SHP77 (cell line): ENCODE measurements around the gene REG4.
"Not testable (repeated sequence)": the region's sequence is repeated elsewhere in the genome, so short reads cannot be mapped to it uniquely, and the experiment has no call there.

Experiments
- DNase-seq, 2 experiments: peaks; one replicate each; lab custom pipeline; 2025; lab: John Stamatoyannopoulos, UW

REG4 gene

DNA sequence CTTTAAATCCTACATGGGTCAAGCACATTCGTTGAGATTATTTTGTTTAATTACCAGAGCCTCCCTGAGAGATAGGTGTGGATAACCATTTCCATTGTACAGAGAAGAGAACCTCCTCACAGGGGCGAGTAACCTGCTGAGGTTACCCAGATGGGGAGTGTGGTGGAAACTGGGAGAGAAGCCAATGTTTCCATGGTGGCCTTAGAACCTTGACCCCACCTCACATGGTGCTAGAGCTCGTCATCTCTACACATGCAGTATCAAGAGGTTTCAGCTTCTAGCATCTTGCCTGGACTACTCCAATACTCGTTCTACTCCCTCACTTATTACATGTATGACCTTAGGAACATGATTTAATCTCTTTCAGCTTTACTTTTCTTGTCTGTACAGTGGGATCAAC lies 4.8 kb downstream of the REG4 start:
- DNase-seq, result no peak

- DNase-seq, result no peak
Observed at GRCh38 chr1:119805746-119806145, 5.5 kb downstream of the REG4 start.

- DNase-seq, result no peak
Observed at GRCh38 chr1:119805247-119805646, 6.0 kb downstream of the REG4 start.

DNA sequence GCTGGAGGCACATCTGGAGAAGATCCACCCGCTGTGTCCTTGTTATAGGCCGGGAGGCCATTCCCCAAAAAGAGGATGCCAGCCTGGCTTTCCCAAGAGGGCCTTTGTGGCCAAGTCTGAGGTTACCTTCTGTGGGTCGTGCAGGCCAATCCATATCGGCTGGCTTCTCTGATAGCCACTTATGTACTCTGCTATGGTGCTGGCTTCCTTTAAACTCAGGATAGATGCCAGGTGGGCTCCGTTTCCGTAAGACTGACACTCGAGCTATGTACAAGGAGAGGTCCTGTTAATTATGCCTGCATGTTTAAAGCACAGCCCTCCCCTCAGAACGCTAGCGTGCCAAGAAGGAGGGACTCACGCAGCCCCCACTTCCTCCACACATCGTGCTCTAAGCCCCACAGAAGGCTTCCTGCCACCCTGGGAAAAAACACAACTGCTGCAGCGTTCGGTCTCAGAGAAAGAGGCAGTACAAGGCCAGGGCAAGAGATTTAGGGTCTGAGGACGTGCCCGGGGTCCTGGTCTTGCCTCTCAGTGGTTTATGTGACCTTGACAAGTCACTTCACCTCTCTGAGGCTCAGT lies 11.6 kb downstream of the REG4 start:
- no peak for DNase-seq

DNA sequence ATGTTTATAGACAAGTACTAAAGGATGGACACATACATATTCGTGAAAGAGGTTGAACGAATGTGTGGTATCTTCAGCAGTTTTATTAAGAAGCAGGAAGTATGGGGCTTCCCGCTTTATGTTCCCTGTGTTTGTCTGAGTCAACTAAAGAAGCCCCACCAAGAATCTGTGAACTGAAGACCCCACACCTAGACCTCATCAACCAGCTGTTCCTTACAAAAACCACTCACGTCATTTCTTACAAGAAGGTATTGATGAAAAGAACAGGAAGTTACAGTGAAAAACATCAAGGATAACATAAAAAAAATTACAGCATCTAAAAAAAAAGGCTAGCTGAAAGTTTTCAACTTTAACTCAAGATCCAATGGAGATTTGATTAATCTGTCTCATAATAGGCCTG lies 12.3 kb downstream of the REG4 start:
- DNase-seq, result no peak

GRCh38 chr1:119797606-119798005 lies 13.7 kb downstream of the REG4 start:
- DNase-seq, result no peak

- DNase-seq, result no peak
Observed at GRCh38 chr1:119797162-119797561, 14.1 kb downstream of the REG4 start.

DNA sequence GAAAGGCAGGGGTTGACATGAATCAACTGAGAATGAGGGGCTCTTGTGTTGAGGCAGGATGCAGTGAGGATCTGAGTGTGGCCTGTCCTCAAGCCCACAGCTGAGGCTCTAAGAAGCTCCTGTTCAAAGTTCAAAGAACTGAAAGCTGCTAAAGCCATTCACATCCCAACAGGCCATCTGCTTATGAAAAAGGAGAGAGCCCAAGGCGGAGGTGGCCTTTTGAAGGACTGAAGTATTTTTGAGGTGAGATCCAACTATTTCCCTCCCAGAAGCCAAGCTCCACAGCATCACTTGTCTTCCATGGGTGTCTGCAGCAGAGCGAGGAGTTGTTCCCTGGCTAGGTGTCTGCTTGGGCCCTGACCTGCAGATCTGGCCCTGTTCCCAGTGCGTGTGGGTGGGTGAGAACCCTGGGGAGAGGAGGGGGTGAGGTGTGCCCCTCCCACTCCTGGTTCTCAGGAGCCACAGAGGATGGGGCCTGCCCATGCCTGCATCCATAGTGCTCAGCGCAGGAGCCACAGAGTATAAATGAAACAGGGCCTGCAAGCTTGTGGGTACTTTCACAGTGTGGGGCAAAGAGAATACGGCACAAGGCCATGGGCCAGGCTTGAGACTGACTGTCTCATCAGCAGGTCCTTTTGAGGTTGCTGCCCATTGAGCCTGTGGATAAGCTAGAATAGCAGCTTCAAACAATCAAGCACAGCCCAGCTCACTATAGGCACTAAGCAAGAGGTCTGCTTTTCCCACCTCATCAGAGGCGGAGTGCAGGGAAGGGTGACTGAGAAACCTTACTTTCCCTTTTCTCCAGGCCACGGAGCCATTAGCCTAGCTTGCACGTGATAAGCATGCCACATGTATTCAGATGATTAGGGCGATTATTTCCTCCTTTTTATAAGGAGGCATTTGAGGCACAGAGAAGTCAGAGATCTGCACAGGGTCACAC lies 15.7 kb downstream of the REG4 start:
- DNase-seq, result no peak

DNA sequence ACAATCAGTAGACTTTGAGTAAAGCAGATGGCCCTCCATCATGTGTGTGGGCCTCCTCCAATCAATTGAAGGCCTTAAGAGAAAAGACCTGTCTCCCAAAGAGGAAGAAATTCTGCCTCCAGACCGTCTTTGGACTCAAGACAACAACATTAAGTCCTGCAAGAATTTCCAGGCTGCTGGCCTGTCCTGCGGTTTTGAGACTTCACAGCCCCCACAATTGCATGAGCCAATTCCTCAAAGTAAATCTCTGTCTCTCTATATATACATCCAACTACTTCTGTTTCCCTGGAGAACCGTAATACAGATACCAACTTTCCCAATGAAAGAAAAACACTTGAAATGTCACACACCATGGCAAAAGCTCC lies 16.4 kb downstream of the REG4 start:
- DNase-seq, result no peak

DNA sequence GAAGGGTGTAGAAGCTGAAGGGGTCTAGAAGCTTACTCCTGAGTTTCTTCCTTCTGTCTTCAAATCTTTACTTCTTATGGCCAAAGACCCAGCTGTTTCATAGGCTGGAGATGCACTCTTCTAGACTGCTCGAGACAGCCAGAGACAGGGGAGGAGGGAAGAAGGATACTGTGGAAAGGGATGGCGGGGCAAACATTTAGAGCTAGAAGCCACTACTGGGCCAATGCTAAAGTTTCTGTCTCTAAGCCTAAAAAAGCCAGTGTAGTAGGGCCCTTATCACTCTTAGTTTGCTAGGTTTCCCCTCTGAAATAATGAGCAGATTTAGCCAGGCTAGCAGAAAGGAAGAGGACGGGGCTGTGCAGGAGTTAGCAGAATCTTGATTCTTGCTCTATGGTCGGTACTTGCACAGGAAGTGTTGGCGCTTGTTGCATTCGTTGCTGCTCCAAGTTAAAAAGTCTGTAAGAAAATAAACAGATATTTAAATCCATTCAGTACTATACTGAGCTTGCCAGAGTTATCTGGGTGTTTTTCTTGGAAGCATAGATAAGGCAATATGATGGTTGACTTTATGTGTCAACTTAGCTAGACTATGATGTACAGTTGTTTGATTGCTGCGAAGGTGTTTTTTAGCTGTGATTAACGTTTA lies 16.9 kb downstream of the REG4 start:
- DNase-seq, result no peak

GRCh38 chr1:119791377-119791776 lies 19.9 kb downstream of the REG4 start:
- no peak for DNase-seq

DNA sequence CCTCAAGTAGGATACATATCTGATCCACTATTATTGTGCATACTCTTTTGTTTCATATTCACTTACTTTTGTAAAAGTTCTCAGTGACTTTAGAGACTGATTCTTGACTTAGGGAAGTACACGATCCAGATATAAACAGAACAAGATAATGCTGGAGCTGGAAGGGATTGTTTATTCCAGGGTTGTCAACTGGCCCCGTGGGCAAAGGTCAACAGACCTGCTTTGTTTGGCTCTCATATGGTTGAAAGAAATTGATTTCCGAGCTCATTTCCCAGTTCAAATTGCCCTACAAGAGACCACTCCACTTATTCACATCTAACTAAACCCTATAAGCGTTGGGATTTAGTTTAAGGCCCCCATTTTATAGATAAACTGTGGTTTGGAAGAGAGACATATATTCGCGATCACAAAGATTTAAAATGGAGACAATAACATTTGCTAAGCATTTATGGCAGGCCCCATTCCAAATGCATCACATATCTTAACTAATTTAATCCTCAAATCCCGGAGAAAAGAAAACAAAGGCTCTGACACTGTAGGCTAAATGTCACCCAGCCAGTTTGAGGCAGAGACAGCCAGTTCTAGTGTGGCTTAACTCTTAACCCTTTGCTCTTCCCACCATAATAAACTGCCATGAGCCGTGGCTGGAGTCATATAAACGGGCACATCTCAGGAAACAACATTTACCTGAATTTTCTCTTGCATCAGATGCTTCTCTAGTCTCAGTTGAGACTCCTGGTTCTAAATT lies 20.6 kb downstream of the REG4 start:
- no peak for DNase-seq

GRCh38 chr1:119787776-119788175 lies 23.5 kb downstream of the REG4 start:
- DNase-seq, result no peak

- DNase-seq, result not testable (repeated sequence)
Observed at GRCh38 chr1:119786473-119787050, 24.7 kb downstream of the REG4 start.

- not testable (repeated sequence) for DNase-seq
Observed at GRCh38 chr1:119786046-119786445, 25.2 kb downstream of the REG4 start.

DNA sequence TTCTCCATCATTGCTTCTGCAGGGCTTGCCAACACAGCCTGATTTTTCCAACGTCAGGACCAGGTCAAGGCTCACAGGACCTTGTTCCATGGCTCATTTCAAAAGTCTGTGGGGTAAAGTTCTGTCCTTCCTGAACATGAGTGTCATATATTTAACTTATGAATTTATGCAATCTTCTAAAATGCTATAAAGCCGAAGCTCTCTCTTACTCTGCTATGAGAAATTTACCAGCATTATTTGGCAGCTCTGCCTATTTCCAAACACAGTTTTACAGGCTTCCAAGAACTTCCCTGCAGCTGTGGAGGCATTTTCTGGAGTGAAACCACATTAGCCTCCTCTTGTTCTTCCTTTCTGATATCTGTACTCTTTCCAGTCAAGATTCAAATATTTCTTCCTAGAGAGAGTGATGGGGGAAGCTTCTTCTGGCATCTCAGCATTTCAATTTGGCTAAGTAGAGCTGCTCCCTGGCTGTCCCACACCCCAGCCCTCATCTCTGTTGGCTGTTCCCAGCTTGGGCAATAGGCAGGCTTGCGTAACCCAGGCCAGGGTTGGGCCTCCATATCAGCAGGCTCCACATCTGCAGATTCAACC lies 27.0 kb downstream of the REG4 start:
- DNase-seq, result no peak

- DNase-seq, result no peak
Observed at GRCh38 chr1:119783354-119784185, 27.7 kb downstream of the REG4 start.

- DNase-seq, result no peak
Observed at GRCh38 chr1:119782631-119783325, 28.5 kb downstream of the REG4 start.

DNA sequence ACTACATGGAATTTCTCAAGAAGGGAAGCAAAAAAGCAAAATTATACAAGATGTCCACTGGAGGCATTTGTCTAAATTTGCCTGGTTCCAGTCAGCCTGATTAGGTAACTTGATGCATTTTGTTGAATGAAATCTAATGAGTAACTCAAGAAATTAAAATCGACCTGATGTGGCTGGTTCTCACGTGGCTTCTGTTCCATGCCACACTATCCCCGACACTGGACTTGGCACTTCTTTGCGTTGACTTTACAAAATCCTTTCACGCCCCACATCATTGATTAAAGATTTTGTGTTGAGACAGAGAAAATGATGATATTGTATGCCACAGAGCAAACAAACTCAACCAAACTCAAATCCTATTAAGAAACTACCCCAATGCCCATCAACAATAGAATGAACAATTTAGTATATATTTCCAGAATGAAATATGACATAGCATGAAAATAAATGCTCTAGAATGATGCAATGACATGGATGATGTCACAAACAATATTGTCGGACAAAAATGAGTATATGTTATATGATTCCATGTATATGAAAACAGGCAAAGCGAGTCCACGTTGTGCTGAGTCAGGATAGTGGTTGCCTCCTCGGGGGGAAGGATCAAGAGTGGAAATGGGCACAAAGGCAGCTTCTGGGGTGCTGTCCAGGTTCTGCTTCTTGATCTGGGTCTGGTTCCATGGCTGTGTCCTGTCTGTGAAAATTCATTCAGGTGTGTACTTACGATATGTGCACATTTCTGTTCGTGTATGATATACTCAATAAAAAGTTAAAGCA lies 29.6 kb downstream of the REG4 start:
- no peak for DNase-seq
